Measurements from ENCODE around the gene KCNQ1. TPM values are rescaled to one million over a fixed set of nuclear protein-coding genes. Genes with fewer than 3 reads are reported as not detected.
A peak's percentile ranks its signal among the peaks of the same experiment; 100 is the strongest.

Gene KCNQ1
- polyA plus RNA-seq, 1 of the 3 experiments (the other 2 are of a cell fraction), result 0.05 TPM

GRCh38 chr11:2885017-2885677, 440.3 kb downstream of the KCNQ1 start:
- 2% methylated on average over 12 of the region's 80 CpGs for WGBS (ENCODE audit: low lambda C conversion rate)
- H3K36me3 ChIP-seq (replicated peaks in 1 of 2; ENCODE audit: control insufficient read depth in 1 of 2, insufficient read depth in 2 of 2, low read length in 1 of 2), result no peaks in the 10 kb centered on the region
- ChIA-PET CTCF (interaction anchor here (0.6 to 16.8 kb wide), 35 partner anchors 11 to 462 kb away, joined by 3 to 1016 read pairs (median 4); no protein-coding TSS in a partner anchor), POLR2A (interaction anchor here (0.6 to 4.6 kb wide), 11 partner anchors 9 to 485 kb away, joined by 3 to 25 read pairs (median 4); partner anchors contain the start of gene TSSC4)
- peak overlapping the region; percentile 97 for H3K4me2 ChIP-seq
- H3K79me2 ChIP-seq (ENCODE audit: insufficient read depth), result no peaks in the 10 kb centered on the region
- no peaks in the 10 kb centered on the region for H3K27me3 ChIP-seq (ENCODE audit: insufficient read depth)
- H3K27ac ChIP-seq (ENCODE audit: low read depth in 2 of 2, low read length in 1 of 2), result peak overlapping the region in 1 of 2 experiments; percentile 83; a peak in 1 of 4 replicates
- peak overlapping the region; percentile 82 for H2AFZ ChIP-seq (ENCODE audit: low read depth)
- peaks cover 3 to 40% of the 10 kb centered on the region in 2 experiments; a peak in 1 of 4 replicates for H3K4me1 ChIP-seq (ENCODE audit: control insufficient read depth in 1 of 2, insufficient read depth in 2 of 2, low read depth in 1 of 2, low read length in 1 of 2)
- H3K4me3 ChIP-seq (ENCODE audit: low read depth in 2 of 2, low read length in 1 of 2), result peak overlapping the region; percentile 58 to 65
- H3K9me3 ChIP-seq, result no peaks in the 10 kb centered on the region
- peaks cover 7% of the 10 kb centered on the region for H3F3A ChIP-seq (replicated peaks; ENCODE audit: insufficient read depth)
- DNase-seq, result peak; percentile 87
- H4K20me1 ChIP-seq (ENCODE audit: insufficient read depth), result no peaks in the 10 kb centered on the region
- peak overlapping the region; percentile 41; the same call in 1 of the 2 replicates for H3K9ac ChIP-seq
- no peaks in the 10 kb centered on the region for H3K9me2 ChIP-seq
- TF ChIP-seq FOXJ3 (CRISPR knock-in tag; IDR thresholded peaks at IDR 0.05) (0 out of 2 replicates have a peak, but pooled peaks have one; percentile 20), TAF1 (IDR thresholded peaks at IDR 0.05; ENCODE audit: borderline replicate concordance, low read depth, low read length) (no peak), REST (IDR thresholded peaks at IDR 0.05; ENCODE audit: low read depth, low read length) (no peak), CHD2 (IDR thresholded peaks at IDR 0.05; ENCODE audit: low read length, partially characterized antibody) (no peak), CTCF (IDR thresholded peaks at IDR 0.05) (0 out of 2 replicates have a peak, but pooled peaks have one; percentile 9), RXRA (IDR thresholded peaks at IDR 0.05; ENCODE audit: borderline replicate concordance, low read depth) (no peak), NRF1 (IDR thresholded peaks at IDR 0.05; ENCODE audit: low read depth, low read length) (no peak), TEAD4 (IDR thresholded peaks at IDR 0.05; ENCODE audit: borderline replicate concordance, insufficient read depth) (no peak), ZBTB33 (IDR thresholded peaks at IDR 0.05; ENCODE audit: borderline replicate concordance, low read depth) (no peak), SMC3 (IDR thresholded peaks at IDR 0.05; ENCODE audit: low read depth, low read length) (peak; percentile 38; the same call in 1 of the 2 replicates), USF2 (IDR thresholded peaks at IDR 0.05; ENCODE audit: borderline replicate concordance, low read depth, low read length) (no peak), USF1 (IDR thresholded peaks at IDR 0.05; ENCODE audit: borderline replicate concordance, low read depth) (no peak), YY1 (IDR thresholded peaks at IDR 0.05; ENCODE audit: low read depth) (no peak), TCF12 (IDR thresholded peaks at IDR 0.05) (no peak), RAD21 (IDR thresholded peaks at IDR 0.05; ENCODE audit: low read length) (peak; percentile 52), POLR2AphosphoS5 (IDR thresholded peaks at IDR 0.05; ENCODE audit: low read depth, low read length) (no peak), ELF1 (IDR thresholded peaks at IDR 0.05) (no peak), JUND (IDR thresholded peaks at IDR 0.05) (no peak), RCOR1 (IDR thresholded peaks at IDR 0.05; ENCODE audit: low read length) (no peak), GATA2 (CRISPR knock-in tag; IDR thresholded peaks at IDR 0.05) (no peak), SIN3A (IDR thresholded peaks at IDR 0.05; ENCODE audit: borderline replicate concordance, low read depth, low read length) (no peak), EZH2phosphoT487 (IDR thresholded peaks at IDR 0.05; ENCODE audit: borderline replicate concordance, low read depth) (no peak)

All from SK-N-SH (cell line).